IMR-90 (cell line): Measurements from ENCODE around the gene CACNA1I. TPM values are rescaled to one million over a fixed set of nuclear protein-coding genes. Genes with fewer than 3 reads are reported as not detected.

Experiments
- ATAC-seq: fragments of 200-7000 bp; cut with Tn5 transposase; 2 replicates; pipeline ENCODE4 v1.9.1; 2020; ENCODE audit warnings: low read depth, mild to moderate bottlenecking, moderate library complexity
- BruUV-seq: library from RNA; stranded (reverse); fragments of 400-500 nt; replicated peaks from 2 replicates; lab custom pipeline; 2021; lab: Mats Ljungman, UMichigan
- CTCF ChIA-PET: fragments of 300-600 bp; formaldehyde crosslinking; extraction: SDS; loops from one replicate; lab custom pipeline; 2021; ENCODE audit warnings: antibody characterized with exemption; lab: Yijun Ruan, JAX
- POLR2A ChIA-PET: fragments of 300-600 bp; sonication (Branson Sonifier 250); formaldehyde crosslinking; loops from one replicate; lab custom pipeline; 2022; ENCODE audit warnings: antibody characterized with exemption; ENCODE audit not compliant: unreplicated experiment; lab: Charles Lee
- DNase-seq: peaks from one replicate; pipeline ENCODE4 v3.0.0; 2013
- H2AFZ ChIP-seq: replicated peaks from 2 replicates; pipeline ENCODE3; 2013; ENCODE audit warnings: low read length, mild to moderate bottlenecking; ENCODE audit not compliant: poor library complexity
- H2AK5ac ChIP-seq: 2 replicates; pipeline ENCODE4 v1.6.1; 2013; ENCODE audit warnings: low read depth, low read length, inconsistent platforms
- H2AK9ac ChIP-seq: replicated peaks from 2 replicates; pipeline ENCODE3; 2013; ENCODE audit warnings: mild to moderate bottlenecking, low read depth, low read length, moderate library complexity; ENCODE audit not compliant: poor library complexity
- H2BK120ac ChIP-seq: 2 replicates; pipeline ENCODE4 v1.6.1; 2013; ENCODE audit warnings: low read depth, low read length, inconsistent platforms
- H2BK15ac ChIP-seq: 3 replicates; pipeline ENCODE4 v1.6.1; 2013; ENCODE audit warnings: low read depth, low read length, inconsistent platforms
- H2BK20ac ChIP-seq: 2 replicates; pipeline ENCODE4 v1.6.1; 2013; ENCODE audit warnings: low read depth, mild to moderate bottlenecking, inconsistent platforms, low read length, moderate library complexity
- H2BK5ac ChIP-seq: 2 replicates; pipeline ENCODE4 v1.6.1; 2013; ENCODE audit warnings: mild to moderate bottlenecking, low read depth, low read length, inconsistent platforms; ENCODE audit not compliant: poor library complexity, severe bottlenecking
- H3K14ac ChIP-seq: replicated peaks from 2 replicates; pipeline ENCODE4 v1.6.1; 2013; ENCODE audit warnings: low read depth, low read length, inconsistent platforms
- H3K18ac ChIP-seq: 2 replicates; pipeline ENCODE4 v1.6.1; 2013; ENCODE audit warnings: low read depth, low read length, control low read depth
- H3K23ac ChIP-seq: 2 replicates; pipeline ENCODE4 v1.6.1; 2013; ENCODE audit warnings: low read depth, low read length, inconsistent platforms
- H3K27ac ChIP-seq: 2 replicates; pipeline ENCODE4 v1.5.1; 2013; ENCODE audit warnings: mild to moderate bottlenecking, control low read depth, low read length; ENCODE audit not compliant: insufficient read depth
- H3K27me3 ChIP-seq: 2 replicates; pipeline ENCODE4 v1.6.1; 2013; ENCODE audit warnings: low read length; ENCODE audit not compliant: control insufficient read depth, insufficient read depth
- H3K36me3 ChIP-seq: 2 replicates; pipeline ENCODE4 v1.6.1; 2013; ENCODE audit warnings: low read length, mixed read lengths; ENCODE audit not compliant: control insufficient read depth, insufficient read depth
- H3K4ac ChIP-seq: 2 replicates; pipeline ENCODE4 v1.6.1; 2013; ENCODE audit warnings: low read depth, low read length, inconsistent platforms
- H3K4me1 ChIP-seq: 2 replicates; pipeline ENCODE4 v1.6.1; 2013; ENCODE audit warnings: low read length, mixed read lengths; ENCODE audit not compliant: control insufficient read depth, insufficient read depth
- H3K4me2 ChIP-seq: 2 replicates; pipeline ENCODE4 v1.6.1; 2013; ENCODE audit warnings: low read depth, mild to moderate bottlenecking, control low read depth, low read length, moderate library complexity
- H3K4me3 ChIP-seq: 2 replicates; pipeline ENCODE4 v1.5.1; 2013; ENCODE audit warnings: low read depth, mild to moderate bottlenecking, control low read depth, low read length, moderate library complexity; ENCODE audit not compliant: insufficient read depth
- H3K56ac ChIP-seq: 2 replicates; pipeline ENCODE4 v1.6.1; 2013; ENCODE audit warnings: low read length, inconsistent platforms; ENCODE audit not compliant: insufficient read depth; ENCODE audit errors: extremely low read depth
- H3K79me1 ChIP-seq, 2 experiments: 2 replicates each; pipeline ENCODE4 v1.6.1; 2013; ENCODE audit warnings: low read length in 2 of 2, inconsistent platforms in 1 of 2, low read depth in 1 of 2
- H3K9ac ChIP-seq: 2 replicates; pipeline ENCODE4 v1.6.1; 2013; ENCODE audit warnings: low read depth, low read length, control low read depth
- H3K9me1 ChIP-seq: 2 replicates; pipeline ENCODE4 v1.6.1; 2013; ENCODE audit warnings: low read length, inconsistent platforms; ENCODE audit not compliant: insufficient read depth
- H3K9me3 ChIP-seq: 2 replicates; pipeline ENCODE4 v1.6.1; 2013; ENCODE audit warnings: low read length; ENCODE audit not compliant: control insufficient read depth, insufficient read depth
- H4K20me1 ChIP-seq: 2 replicates; pipeline ENCODE4 v1.6.1; 2013; ENCODE audit warnings: low read length, inconsistent platforms; ENCODE audit not compliant: insufficient read depth
- H4K5ac ChIP-seq: 2 replicates; pipeline ENCODE4 v1.6.1; 2013; ENCODE audit warnings: mild to moderate bottlenecking, low read depth, low read length, control low read depth
- H4K8ac ChIP-seq, 2 experiments: 2 replicates each; pipeline ENCODE4 v1.6.1; 2013; ENCODE audit warnings: low read depth in 2 of 2, low read length in 2 of 2, control low read depth in 1 of 2, inconsistent platforms in 1 of 2
- H4K91ac ChIP-seq: 2 replicates; pipeline ENCODE4 v1.6.1; 2013; ENCODE audit warnings: low read depth, low read length, inconsistent platforms; ENCODE audit not compliant: insufficient read depth
- BHLHE40 ChIP-seq: fragments of 150-350 bp; IDR thresholded peaks from 2 replicates; pipeline ENCODE4 v1.6.1; 2016; ENCODE audit warnings: mild to moderate bottlenecking, low read depth, low read length
- CEBPB ChIP-seq: IDR thresholded peaks from 2 replicates; pipeline ENCODE4 v1.6.1; 2012; ENCODE audit warnings: low read depth, low read length, improper control_type of control experiment
- CHD1 ChIP-seq: IDR thresholded peaks from 2 replicates; pipeline ENCODE4 v1.6.1; 2012; ENCODE audit warnings: low read depth, low read length, improper control_type of control experiment
- CTCF ChIP-seq: conservative IDR thresholded peaks from 2 replicates; pipeline ENCODE4 v1.5.1; 2012; ENCODE audit warnings: mild to moderate bottlenecking, low read depth, low read length, improper control_type of control experiment
- ELK1 ChIP-seq: fragments of 150-350 bp; IDR thresholded peaks from 2 replicates; pipeline ENCODE4 v1.6.1; 2016; ENCODE audit warnings: low read depth, mild to moderate bottlenecking, low read length, moderate library complexity, borderline replicate concordance
- FOS ChIP-seq: fragments of 150-350 bp; IDR thresholded peaks from 2 replicates; pipeline ENCODE4 v1.6.1; 2016; ENCODE audit warnings: low read depth, low read length
- MAFK ChIP-seq: IDR thresholded peaks from 2 replicates; pipeline ENCODE4 v1.6.1; 2012; ENCODE audit warnings: low read depth, low read length, improper control_type of control experiment
- MAZ ChIP-seq: IDR thresholded peaks from 2 replicates; pipeline ENCODE4 v1.6.1; 2012; ENCODE audit warnings: low read depth, mild to moderate bottlenecking, low read length, improper control_type of control experiment, moderate library complexity, borderline replicate concordance
- MXI1 ChIP-seq: IDR thresholded peaks from 2 replicates; pipeline ENCODE4 v1.6.1; 2012; ENCODE audit warnings: low read depth, mild to moderate bottlenecking, low read length, moderate library complexity, borderline replicate concordance
- NFE2L2 ChIP-seq: fragments of 150-350 bp; IDR thresholded peaks from 2 replicates; pipeline ENCODE4 v1.6.1; 2016; ENCODE audit warnings: low read depth, mild to moderate bottlenecking, low read length
- POLR2A ChIP-seq: IDR thresholded peaks from 2 replicates; pipeline ENCODE4 v1.6.1; 2012; ENCODE audit warnings: mild to moderate bottlenecking, low read depth, low read length
- RAD21 ChIP-seq: IDR thresholded peaks from 2 replicates; pipeline ENCODE4 v1.6.1; 2012; ENCODE audit warnings: low read length, improper control_type of control experiment
- RCOR1 ChIP-seq: IDR thresholded peaks from 2 replicates; pipeline ENCODE4 v1.6.1; 2012; ENCODE audit warnings: mild to moderate bottlenecking, low read length, improper control_type of control experiment; ENCODE audit not compliant: insufficient replicate concordance
- RFX5 ChIP-seq: IDR thresholded peaks from 2 replicates; pipeline ENCODE4 v1.8.0; 2012; ENCODE audit warnings: low read depth, mild to moderate bottlenecking, low read length, moderate library complexity
- SMC3 ChIP-seq: fragments of 150-350 bp; IDR thresholded peaks from 2 replicates; pipeline ENCODE4 v1.6.1; 2016; ENCODE audit warnings: low read depth, mild to moderate bottlenecking, antibody characterized with exemption, low read length, moderate library complexity
- WGBS, 2 experiments: methylation state at CpG; one replicate each; pipeline versions ENCODE4 v1.1.5 to v1.1.7; 2013; ENCODE audit warnings: missing lambda C conversion rate in 2 of 2; ENCODE audit not compliant: insufficient read length in 1 of 2; ENCODE audit errors: extremely low coverage in 2 of 2; 5-methylcytosine and 5-hydroxymethylcytosine counted together
- dilution Hi-C: fragments of 300-500 bp; cut with HindIII; formaldehyde crosslinking; loops from one replicate; pipeline ENCODE4 v1.14.3; 2018; ENCODE audit warnings: low sequenced_read_pairs; ENCODE audit not compliant: unreplicated experiment
- in situ Hi-C: fragments of 300-500 bp; cut with MboI; formaldehyde crosslinking; loops from 3 replicates; pipeline ENCODE4 v1.14.3; 2019; ENCODE audit warnings: low sequenced_read_pairs, inconsistent platforms, mixed read lengths
- intact Hi-C: fragments of 100-400 bp; cut with micrococcal nuclease; formaldehyde crosslinking; loops from 2 replicates; pipeline ENCODE4 v1.10.0; 2022
- polyA plus RNA-seq, 3 experiments: library from polyadenylated mRNA; depleted of rRNA; stranded (reverse); fragments of >200 nt; gene quantifications; 2 replicates each; pipeline ENCODE4 v1.2.3, GENCODE V29; 2012; ENCODE audit warnings: low replicate concordance in 1 of 3
- total RNA-seq: library from RNA; depleted of rRNA; stranded (reverse); fragments of >200 nt; gene quantifications from 2 replicates; pipeline ENCODE4 v1.2.3, GENCODE V29; 2012
- TF ChIP-seq, protein P1 (sequence below): fragments of 150-350 bp; IDR thresholded peaks from 2 replicates; pipeline ENCODE4 v1.6.1; 2017; ENCODE audit warnings: mild to moderate bottlenecking, antibody characterized with exemption, low read length, low read depth

The CACNA1I gene
- total and polyA plus RNA-seq, 2 of the 4 experiments (the other 2 are of a cell fraction): under 0.01 to 0.02 TPM

DNA sequence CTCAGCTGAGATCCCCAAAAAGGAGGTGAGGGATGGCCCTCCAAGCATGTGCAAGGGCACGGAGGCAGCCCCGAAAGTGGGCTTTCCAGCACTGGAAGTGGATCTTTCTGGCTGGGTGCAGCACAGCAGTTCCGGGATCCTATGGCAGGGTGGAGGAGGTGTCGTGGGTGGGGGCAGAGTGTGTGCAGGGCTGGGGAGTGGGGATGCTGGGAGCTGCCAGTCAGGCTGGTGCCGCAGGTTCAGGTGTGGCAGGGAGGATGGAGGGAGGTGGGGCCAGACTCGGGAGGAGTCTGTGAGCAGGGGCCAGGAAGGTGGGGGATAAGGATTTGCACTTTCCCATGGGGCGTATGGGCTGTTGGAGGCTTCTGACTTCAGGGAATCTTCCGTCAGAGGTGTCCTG, 60.2 kb downstream of the CACNA1I start:
- H2AK5ac ChIP-seq: no peak overlapping the region
- no peak overlapping the region for H3K14ac ChIP-seq
- no peak overlapping the region for H4K8ac ChIP-seq
- ChIA-PET POLR2A (no interaction called here), CTCF (no interaction called here)
- no peaks in the 10 kb centered on the region for H3K9me3 ChIP-seq
- no peak overlapping the region for H2AK9ac ChIP-seq
- no peak overlapping the region for H2BK15ac ChIP-seq
- no peak overlapping the region for H3K9ac ChIP-seq
- 96% methylated on average over 5 of the region's 8 CpGs; no CpG with 5 or more reads in 1 of the 2 experiments for WGBS, 2 experiments
- DNase-seq: no peak
- dilution Hi-C loops (no loop called here), in situ Hi-C loops (no loop called here), intact Hi-C loops (no loop called here)
- H3K79me1 ChIP-seq: no peaks in the 10 kb centered on the region
- no peak overlapping the region for H3K4me2 ChIP-seq
- H3K4me3 ChIP-seq: no peak overlapping the region
- BruUV-seq: no TSS peak
- no peak overlapping the region for H3K27ac ChIP-seq
- H4K5ac ChIP-seq: no peak overlapping the region
- no peak overlapping the region for H4K91ac ChIP-seq
- no peak overlapping the region for H2BK5ac ChIP-seq
- peaks cover 26% of the 10 kb centered on the region for H3K27me3 ChIP-seq
- no peak overlapping the region for H2BK120ac ChIP-seq
- no peak overlapping the region for H2BK20ac ChIP-seq
- H3K4me1 ChIP-seq: peaks cover 10% of the 10 kb centered on the region
- peaks cover 12% of the 10 kb centered on the region for H3K9me1 ChIP-seq
- no peak overlapping the region for H3K56ac ChIP-seq
- no peaks in the 10 kb centered on the region for H3K36me3 ChIP-seq
- no peak for ATAC-seq
- no peak overlapping the region for H2AFZ ChIP-seq
- no peak for TF ChIP-seq CTCF
- TF ChIP-seq SMC3: no peak
- no peak for TF ChIP-seq RCOR1
- no peak for TF ChIP-seq FOS
- TF ChIP-seq ELK1: no peak
- TF ChIP-seq CEBPB: no peak
- TF ChIP-seq MAZ: no peak
- TF ChIP-seq POLR2A: no peak
- no peak for TF ChIP-seq NFE2L2
- TF ChIP-seq, protein P1, sequence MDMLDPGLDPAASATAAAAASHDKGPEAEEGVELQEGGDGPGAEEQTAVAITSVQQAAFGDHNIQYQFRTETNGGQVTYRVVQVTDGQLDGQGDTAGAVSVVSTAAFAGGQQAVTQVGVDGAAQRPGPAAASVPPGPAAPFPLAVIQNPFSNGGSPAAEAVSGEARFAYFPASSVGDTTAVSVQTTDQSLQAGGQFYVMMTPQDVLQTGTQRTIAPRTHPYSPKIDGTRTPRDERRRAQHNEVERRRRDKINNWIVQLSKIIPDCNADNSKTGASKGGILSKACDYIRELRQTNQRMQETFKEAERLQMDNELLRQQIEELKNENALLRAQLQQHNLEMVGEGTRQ: no peak
- TF ChIP-seq RAD21: no peak
- no peak for TF ChIP-seq RFX5
- TF ChIP-seq MXI1: no peak
- no peak for TF ChIP-seq MAFK
- no peak for TF ChIP-seq CHD1
- TF ChIP-seq BHLHE40: no peak
- no peak overlapping the region for H3K18ac ChIP-seq
- no peak overlapping the region for H3K4ac ChIP-seq
- no peak overlapping the region for H3K23ac ChIP-seq
- H4K20me1 ChIP-seq: no peaks in the 10 kb centered on the region
